Adrenal gland (tissue), 5 donors: ENCODE results near the gene PRX.

Experiments
- CTCF ChIP-seq, 6 experiments: fragments of 450-650 bp in 4 of 6; fragments of 200-600 bp in 2 of 6; sonication (generic) in 1 of 6; IDR thresholded peaks; 1 replicate in 5 of 6; 2 replicates in 1 of 6; pipeline versions ENCODE4 v1.5.1 to v1.8.0; 2016 to 2021; ENCODE audit warnings: antibody characterized with exemption in 6 of 6, mild to moderate bottlenecking in 2 of 6, moderate library complexity in 1 of 6
- POLR2A ChIP-seq, 2 donors: fragments of 450-650 bp; IDR thresholded peaks; one replicate each; pipeline ENCODE4 v1.6.1; 2017; ENCODE audit warnings: antibody characterized with exemption in 2 of 2, mild to moderate bottlenecking in 2 of 2, moderate library complexity in 1 of 2
- donor health status: DM: no; HTN: no; CAD: no.

GRCh38 chr19:40413291-40413845 lies at the start of gene PRX:
- TF ChIP-seq CTCF (IDR thresholded peaks at IDR 0.05) (no peak), POLR2A (IDR thresholded peaks at IDR 0.05) (no peak)
